Osteocyte (in vitro differentiated cells): ENCODE data around the gene MYCBPAP. TPM values are rescaled to one million over a fixed set of nuclear protein-coding genes. Genes with fewer than 3 reads are reported as not detected.

Experiments
- DNase-seq: peaks from one replicate; pipeline ENCODE4 v3.0.0; 2021; ENCODE audit warnings: mixed read lengths; ENCODE audit not compliant: unreplicated experiment; ENCODE audit errors: extremely low spot score
- H3K27ac Mint-ChIP-seq: one replicate; pipeline ENCODE4 v1.8.0; 2021; ENCODE audit warnings: mild to moderate bottlenecking, mixed read lengths; ENCODE audit not compliant: unreplicated experiment
- H3K27me3 Mint-ChIP-seq: one replicate; pipeline ENCODE4 v1.8.0; 2021; ENCODE audit warnings: mixed read lengths; ENCODE audit not compliant: unreplicated experiment
- H3K36me3 Mint-ChIP-seq: one replicate; pipeline ENCODE4 v1.8.0; 2021; ENCODE audit warnings: mixed read lengths; ENCODE audit not compliant: unreplicated experiment
- H3K4me1 Mint-ChIP-seq: one replicate; pipeline ENCODE4 v1.8.0; 2021; ENCODE audit warnings: mixed read lengths; ENCODE audit not compliant: unreplicated experiment
- H3K4me3 Mint-ChIP-seq: one replicate; pipeline ENCODE4 v1.8.0; 2021; ENCODE audit warnings: mild to moderate bottlenecking, moderate library complexity, mixed read lengths; ENCODE audit not compliant: unreplicated experiment
- H3K9me3 Mint-ChIP-seq: one replicate; pipeline ENCODE4 v1.8.0; 2021; ENCODE audit warnings: mixed read lengths; ENCODE audit not compliant: unreplicated experiment
- CTCF ChIP-seq: fragments of 200-600 bp; sonication (generic); IDR thresholded peaks from 2 replicates; pipeline ENCODE4 v1.5.0; 2021; ENCODE audit warnings: antibody characterized with exemption, mild to moderate bottlenecking, moderate library complexity
- long read RNA-seq: library from polyadenylated mRNA; unstranded; transcript quantifications from one replicate; pipeline ENCODE4 v2.0.0, GENCODE V29; 2021
- total RNA-seq: library from RNA; stranded (reverse); gene quantifications from 2 replicates; pipeline ENCODE4 v1.2.1, GENCODE V29; 2021

Gene MYCBPAP
- total RNA-seq = 0.46 and 0.81 TPM in 2 replicates
- long read RNA-seq, partial matches to known transcripts = 0 of 1 reads
- long read RNA-seq, other reads (novel, unspliced or antisense) = 1 of 1 reads

- Mint-ChIP-seq H3K9me3 (no peaks in the 10 kb centered on the region), H3K4me1 (peaks cover 28% of the 10 kb centered on the region), H3K27ac (peak within 1 kb of the TSS; percentile 73), H3K4me3 (peak within 1 kb of the TSS; percentile 66), H3K36me3 (no peaks in the 10 kb centered on the region), H3K27me3 (peaks cover 5% of the 10 kb centered on the region)
- DNase-seq = peak; percentile 87
- peak; percentile 13 for TF ChIP-seq CTCF
These were observed at the start of gene MYCBPAP for GRCh38 chr17:50507871-50508572. Gene MYCBPAP (plus strand): TSS chr17:50508439. CDS start chr17:50508675, 236 bp downstream.

- Mint-ChIP-seq H3K36me3 (no peaks in the 10 kb centered on the region), H3K27ac (no peak overlapping the region), H3K4me1 (no peaks in the 10 kb centered on the region), H3K4me3 (no peak overlapping the region), H3K9me3 (no peaks in the 10 kb centered on the region), H3K27me3 (no peaks in the 10 kb centered on the region)
- DNase-seq = no peak
- no peak for TF ChIP-seq CTCF
These were observed 49.2 kb upstream of the MYCBPAP start for GRCh38 chr17:50458701-50459676.

GRCh38 chr17:50459756-50460155 lies 48.5 kb upstream of the MYCBPAP start:
- DNase-seq = no peak
- no peaks in the 10 kb centered on the region for H3K27me3 Mint-ChIP-seq
- TF ChIP-seq CTCF = no peak
- H3K27ac Mint-ChIP-seq = no peak overlapping the region
- H3K36me3 Mint-ChIP-seq = no peaks in the 10 kb centered on the region
- H3K4me3 Mint-ChIP-seq = no peak overlapping the region
- H3K4me1 Mint-ChIP-seq = no peaks in the 10 kb centered on the region
- no peaks in the 10 kb centered on the region for H3K9me3 Mint-ChIP-seq

- H3K27me3 Mint-ChIP-seq = no peaks in the 10 kb centered on the region
- H3K27ac Mint-ChIP-seq = no peak overlapping the region
- no peak for TF ChIP-seq CTCF
- H3K36me3 Mint-ChIP-seq = no peaks in the 10 kb centered on the region
- H3K9me3 Mint-ChIP-seq = no peaks in the 10 kb centered on the region
- DNase-seq = no peak
- H3K4me1 Mint-ChIP-seq = no peaks in the 10 kb centered on the region
- no peak overlapping the region for H3K4me3 Mint-ChIP-seq
These were observed 47.3 kb upstream of the MYCBPAP start for GRCh38 chr17:50460831-50461526.
